MCF 10A (cell line): ENCODE data around the gene VPS9D1. TPM values are rescaled to one million over a fixed set of nuclear protein-coding genes. Genes with fewer than 3 reads are reported as not detected.

Source experiments
- BruUV-seq: library from RNA; stranded (reverse); fragments of 400-500 nt; replicated peaks from 2 replicates; lab custom pipeline; 2021; lab: Mats Ljungman, UMichigan
- CTCF ChIA-PET: fragments of 300-600 bp; sonication (Branson Sonifier 250); formaldehyde crosslinking; extraction: SDS; loops from one replicate; lab custom pipeline; 2021; ENCODE audit warnings: antibody characterized with exemption, inconsistent platforms; lab: Yijun Ruan, JAX
- POLR2A ChIA-PET: fragments of 300-600, 350-650 bp; sonication (Branson Sonifier 250); formaldehyde crosslinking; extraction: SDS; loops from one replicate; lab custom pipeline; 2020; ENCODE audit warnings: antibody characterized with exemption, inconsistent platforms; lab: Yijun Ruan, JAX
- DNase-seq: peaks from one replicate; pipeline ENCODE4 v3.0.0-alpha.2; 2018; ENCODE audit not compliant: unreplicated experiment
- H3K27ac Mint-ChIP-seq: one replicate; pipeline ENCODE4 v1.8.0; 2022; ENCODE audit warnings: mild to moderate bottlenecking, low read depth, mixed read lengths; ENCODE audit not compliant: unreplicated experiment
- H3K27me3 Mint-ChIP-seq: one replicate; pipeline ENCODE4 v1.8.0; 2022; ENCODE audit warnings: mixed read lengths; ENCODE audit not compliant: insufficient read depth, unreplicated experiment
- H3K36me3 Mint-ChIP-seq: one replicate; pipeline ENCODE4 v1.8.0; 2022; ENCODE audit warnings: mild to moderate bottlenecking, moderate library complexity, mixed read lengths; ENCODE audit not compliant: insufficient read depth, unreplicated experiment
- H3K4me1 Mint-ChIP-seq: one replicate; pipeline ENCODE4 v1.8.0; 2022; ENCODE audit warnings: mixed read lengths; ENCODE audit not compliant: insufficient read depth, unreplicated experiment
- H3K4me3 Mint-ChIP-seq: one replicate; pipeline ENCODE4 v1.8.0; 2022; ENCODE audit warnings: mild to moderate bottlenecking, moderate library complexity, mixed read lengths; ENCODE audit not compliant: unreplicated experiment
- H3K9me3 Mint-ChIP-seq: one replicate; pipeline ENCODE4 v1.8.0; 2022; ENCODE audit warnings: mixed read lengths; ENCODE audit not compliant: unreplicated experiment
- CTCF ChIP-seq: fragments of 200-600 bp; IDR thresholded peaks from one replicate; pipeline ENCODE4 v1.8.0; 2022; ENCODE audit warnings: antibody characterized with exemption, mild to moderate bottlenecking; ENCODE audit not compliant: unreplicated experiment
- intact Hi-C: fragments of 100-400 bp; cut with micrococcal nuclease; formaldehyde crosslinking; loops from 2 replicates; pipeline ENCODE4 v1.14.1; 2022
- total RNA-seq: library from RNA; stranded (reverse); gene quantifications from 2 replicates; pipeline ENCODE4 v1.2.3, GENCODE V29; 2022

VPS9D1 gene
- total RNA-seq, 1 experiment from 2014 or later = 12.0 TPM

- no peak overlapping the region for H3K27ac Mint-ChIP-seq
- intact Hi-C loops = no loop called here
- no peak for DNase-seq
- no peak for TF ChIP-seq CTCF
- CTCF ChIA-PET = no interaction called here
- H3K9me3 Mint-ChIP-seq = no peaks in the 10 kb centered on the region
- H3K36me3 Mint-ChIP-seq = peaks cover 92% of the 10 kb centered on the region
- POLR2A ChIA-PET = interaction anchor here (1.4 to 2.2 kb wide), 2 partner anchors 10 kb away, joined by 3 to 8 read pairs; no protein-coding TSS in a partner anchor
- BruUV-seq = no TSS peak
- no peaks in the 10 kb centered on the region for H3K27me3 Mint-ChIP-seq
- H3K4me1 Mint-ChIP-seq = no peaks in the 10 kb centered on the region
- H3K4me3 Mint-ChIP-seq = no peak overlapping the region
Observed at GRCh38 chr16:89733322-89733721, 12.6 kb upstream of the VPS9D1 start.

DNA sequence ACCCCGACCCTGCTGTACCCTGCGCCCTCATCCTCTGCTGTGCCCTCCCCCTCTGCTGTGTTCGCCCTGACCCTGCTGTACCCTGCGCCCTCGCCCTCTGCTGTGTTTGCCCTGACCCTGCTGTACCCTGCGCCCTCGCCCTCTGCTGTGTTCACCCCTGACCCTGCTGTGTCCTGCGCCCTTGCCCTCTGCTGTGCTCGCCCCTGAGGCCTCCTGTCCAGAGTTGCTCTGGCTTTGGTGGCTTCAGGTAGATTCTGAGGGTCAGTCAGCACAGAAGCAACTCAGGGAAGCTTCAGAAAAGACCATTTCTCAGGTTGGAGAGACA, 12.2 kb upstream of the VPS9D1 start:
- no TSS peak for BruUV-seq
- no peak for DNase-seq
- Mint-ChIP-seq H3K27me3 (no peaks in the 10 kb centered on the region), H3K27ac (no peak overlapping the region), H3K4me1 (no peaks in the 10 kb centered on the region), H3K36me3 (peaks cover 91% of the 10 kb centered on the region), H3K4me3 (no peak overlapping the region), H3K9me3 (no peaks in the 10 kb centered on the region)
- intact Hi-C loops = no loop called here
- ChIA-PET CTCF (interaction anchor here (0.6 kb wide), 2 partner anchors 33 to 308 kb away, joined by 3 read pairs; no protein-coding TSS in a partner anchor), POLR2A (interaction anchor here (1.4 to 2.2 kb wide), 2 partner anchors 10 to 11 kb away, joined by 3 to 8 read pairs; no protein-coding TSS in a partner anchor)
- TF ChIP-seq CTCF = no peak

GRCh38 chr16:89732142-89732917, 11.6 kb upstream of the VPS9D1 start:
- intact Hi-C loops = no loop called here
- no peak for DNase-seq
- H3K4me1 Mint-ChIP-seq = no peaks in the 10 kb centered on the region
- no peaks in the 10 kb centered on the region for H3K27me3 Mint-ChIP-seq
- peaks cover 91% of the 10 kb centered on the region for H3K36me3 Mint-ChIP-seq
- H3K9me3 Mint-ChIP-seq = no peaks in the 10 kb centered on the region
- H3K27ac Mint-ChIP-seq = no peak overlapping the region
- no TSS peak for BruUV-seq
- H3K4me3 Mint-ChIP-seq = no peak overlapping the region
- no peak for TF ChIP-seq CTCF
- ChIA-PET CTCF (interaction anchor here (0.6 kb wide), 2 partner anchors 33 to 309 kb away, joined by 3 read pairs; no protein-coding TSS in a partner anchor), POLR2A (interaction anchor here (2.2 kb wide), 1 partner anchor 9 kb away, joined by 8 read pairs; no protein-coding TSS in a partner anchor)

GRCh38 chr16:89730610-89731234, 10.0 kb upstream of the VPS9D1 start:
- no TSS peak for BruUV-seq
- Mint-ChIP-seq H3K9me3 (no peaks in the 10 kb centered on the region), H3K4me1 (no peaks in the 10 kb centered on the region), H3K4me3 (no peak overlapping the region), H3K27me3 (no peaks in the 10 kb centered on the region), H3K27ac (no peak overlapping the region), H3K36me3 (peaks cover 90% of the 10 kb centered on the region)
- no peak for DNase-seq
- TF ChIP-seq CTCF = no peak
- intact Hi-C loops = no loop called here
- CTCF ChIA-PET = interaction anchor here (0.8 kb wide), 1 partner anchor 129 kb away, joined by 3 read pairs; no protein-coding TSS in a partner anchor
- POLR2A ChIA-PET = interaction anchor here (0.7 kb wide), 1 partner anchor 142 kb away, joined by 3 read pairs; no protein-coding TSS in a partner anchor
